ENCODE measurements around the gene LSM14B.

DNA sequence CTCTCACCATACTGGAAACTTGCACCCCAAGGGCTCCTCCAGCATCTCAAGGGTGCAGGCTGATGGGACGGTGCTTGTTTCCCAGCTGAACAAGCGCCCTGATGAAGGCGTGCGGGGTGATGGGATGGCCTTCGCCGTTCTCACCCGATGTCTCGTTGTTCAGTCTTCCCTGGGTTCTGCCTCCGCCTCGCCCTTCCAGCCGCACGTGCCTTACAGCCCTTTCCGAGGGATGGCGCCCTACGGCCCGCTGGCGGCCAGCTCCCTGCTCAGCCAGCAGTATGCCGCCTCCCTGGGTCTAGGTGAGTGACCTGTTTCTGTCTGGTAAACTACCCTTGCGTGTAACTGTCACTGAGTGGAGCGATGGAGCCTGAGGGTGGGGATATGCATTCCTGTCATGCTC lies 3.9 kb downstream of the LSM14B start:
- TF ChIP-seq CTCF (IDR thresholded peaks at IDR 0.05) (no peak), POLR2AphosphoS5 (IDR thresholded peaks at IDR 0.05) (no peak), EP300 (IDR thresholded peaks at IDR 0.05) (no peak)

All from suprapubic skin (tissue), 4 donors.